ENCODE measurements around the gene DOCK9. TPM values are rescaled to one million over a fixed set of nuclear protein-coding genes. Genes with fewer than 3 reads are reported as not detected.
A peak's percentile ranks its signal among the peaks of the same experiment; 100 is the strongest.

The DOCK9 gene
- total and polyA plus RNA-seq, 2 donors from 2014 or later: 14.0 to 125 TPM

DNA sequence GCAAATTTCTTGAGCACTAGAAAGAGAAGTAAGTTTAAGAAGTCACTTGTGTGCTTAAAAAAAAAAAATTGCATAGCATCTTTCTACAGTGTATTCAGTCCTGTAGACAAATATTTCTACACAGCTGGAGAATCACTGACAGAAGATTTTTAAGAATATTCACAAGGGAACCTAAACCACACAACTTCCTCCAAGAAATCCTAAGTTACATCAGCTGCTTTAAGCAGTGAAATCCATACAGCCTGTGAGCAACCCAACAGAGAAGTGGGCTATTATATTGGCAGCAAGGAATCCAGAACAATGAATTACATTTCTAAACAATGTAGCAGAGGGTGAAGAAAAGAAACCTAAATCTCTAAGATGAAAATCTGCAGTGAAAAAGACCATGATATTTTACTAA is 1.5 kb downstream of the DOCK9 start:
- Histone ChIP-seq H3K27ac (ENCODE audit: low read depth in 2 of 2, low read length in 2 of 2) (peak overlapping the region in 1 of 2 donors; percentile 35), H3K4me3 (ENCODE audit: low read length in 3 of 3) (peak overlapping the region in 1 of 3 donors; percentile 31), H3K9ac (ENCODE audit: low read length in 3 of 3) (peak overlapping the region in 1 of 3 donors; percentile 13), H3K27me3 (ENCODE audit: control insufficient read depth, insufficient read depth, low read length) (no peaks in the 10 kb centered on the region), H3K4me1 (ENCODE audit: control insufficient read depth in 2 of 3, insufficient read depth in 2 of 3, low read depth in 1 of 3, low read length in 3 of 3) (peaks cover 0 to 12% (median 0%) of the 10 kb centered on the region in 3 donors), H3K36me3 (ENCODE audit: control insufficient read depth in 2 of 3, insufficient read depth in 3 of 3, low read length in 3 of 3) (no peaks in the 10 kb centered on the region), H3K9me3 (ENCODE audit: control insufficient read depth in 2 of 3, insufficient read depth in 1 of 3, low read length in 3 of 3) (no peaks in the 10 kb centered on the region)
- intact Hi-C loops (cut with DNase I): no loop called here
- DNase-seq (no peak), FAIRE-seq (no peak)
- TF ChIP-seq, protein P1, sequence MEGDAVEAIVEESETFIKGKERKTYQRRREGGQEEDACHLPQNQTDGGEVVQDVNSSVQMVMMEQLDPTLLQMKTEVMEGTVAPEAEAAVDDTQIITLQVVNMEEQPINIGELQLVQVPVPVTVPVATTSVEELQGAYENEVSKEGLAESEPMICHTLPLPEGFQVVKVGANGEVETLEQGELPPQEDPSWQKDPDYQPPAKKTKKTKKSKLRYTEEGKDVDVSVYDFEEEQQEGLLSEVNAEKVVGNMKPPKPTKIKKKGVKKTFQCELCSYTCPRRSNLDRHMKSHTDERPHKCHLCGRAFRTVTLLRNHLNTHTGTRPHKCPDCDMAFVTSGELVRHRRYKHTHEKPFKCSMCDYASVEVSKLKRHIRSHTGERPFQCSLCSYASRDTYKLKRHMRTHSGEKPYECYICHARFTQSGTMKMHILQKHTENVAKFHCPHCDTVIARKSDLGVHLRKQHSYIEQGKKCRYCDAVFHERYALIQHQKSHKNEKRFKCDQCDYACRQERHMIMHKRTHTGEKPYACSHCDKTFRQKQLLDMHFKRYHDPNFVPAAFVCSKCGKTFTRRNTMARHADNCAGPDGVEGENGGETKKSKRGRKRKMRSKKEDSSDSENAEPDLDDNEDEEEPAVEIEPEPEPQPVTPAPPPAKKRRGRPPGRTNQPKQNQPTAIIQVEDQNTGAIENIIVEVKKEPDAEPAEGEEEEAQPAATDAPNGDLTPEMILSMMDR (IDR thresholded peaks at IDR 0.05; ENCODE audit: borderline replicate concordance, extremely low read depth, insufficient read depth): no peak

DNA sequence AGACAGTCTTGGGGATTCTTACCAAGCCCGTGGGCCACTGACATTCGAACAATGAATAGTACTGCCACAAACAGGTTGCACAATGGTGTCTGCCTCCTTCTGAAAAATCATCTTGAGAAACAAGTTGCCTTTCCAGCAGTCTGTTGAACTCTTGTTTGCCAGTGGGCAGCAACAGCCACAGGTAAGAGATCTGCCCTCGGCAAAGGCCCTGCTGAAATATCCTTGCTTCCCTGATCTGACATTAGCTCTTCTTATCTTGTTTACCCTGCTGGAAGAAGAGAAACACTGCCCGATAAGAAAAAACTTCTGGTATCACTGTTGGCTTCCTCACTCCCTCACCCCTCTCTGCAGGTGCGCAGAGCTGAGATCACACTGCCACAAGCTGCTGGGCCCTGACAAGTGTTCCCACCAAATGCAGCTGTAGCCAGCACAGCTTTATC is 2.0 kb downstream of the DOCK9 start:
- Histone ChIP-seq H3K9ac (ENCODE audit: low read length in 3 of 3) (no peak overlapping the region), H3K27ac (ENCODE audit: low read depth in 2 of 2, low read length in 2 of 2) (no peak overlapping the region), H3K4me1 (ENCODE audit: control insufficient read depth in 2 of 3, insufficient read depth in 2 of 3, low read depth in 1 of 3, low read length in 3 of 3) (peaks cover 0 to 12% (median 0%) of the 10 kb centered on the region in 3 donors), H3K36me3 (ENCODE audit: control insufficient read depth in 2 of 3, insufficient read depth in 3 of 3, low read length in 3 of 3) (no peaks in the 10 kb centered on the region), H3K9me3 (ENCODE audit: control insufficient read depth in 2 of 3, insufficient read depth in 1 of 3, low read length in 3 of 3) (no peaks in the 10 kb centered on the region), H3K27me3 (ENCODE audit: control insufficient read depth, insufficient read depth, low read length) (no peaks in the 10 kb centered on the region), H3K4me3 (ENCODE audit: low read length in 3 of 3) (peak overlapping the region in 1 of 3 donors; percentile 31)
- no peak for DNase-seq
- TF ChIP-seq, protein P1 (IDR thresholded peaks at IDR 0.05; ENCODE audit: borderline replicate concordance, extremely low read depth, insufficient read depth): no peak
- intact Hi-C loops (cut with DNase I): no loop called here
- no peak for FAIRE-seq

- intact Hi-C loops (cut with DNase I): no loop called here
- Histone ChIP-seq H3K4me1 (ENCODE audit: control insufficient read depth in 2 of 3, insufficient read depth in 2 of 3, low read depth in 1 of 3, low read length in 3 of 3) (peaks cover 0 to 14% (median 0%) of the 10 kb centered on the region in 3 donors), H3K4me3 (ENCODE audit: low read length in 3 of 3) (no peak overlapping the region)
Measured at GRCh38 chr13:98974053-98974452, 3.8 kb downstream of the DOCK9 start.

More at GRCh38 chr13:98974053-98974452, 3.8 kb downstream of the DOCK9 start:
- Histone ChIP-seq H3K9me3 (ENCODE audit: control insufficient read depth in 2 of 3, insufficient read depth in 1 of 3, low read length in 3 of 3) (no peaks in the 10 kb centered on the region), H3K9ac (ENCODE audit: low read length in 3 of 3) (no peak overlapping the region), H3K36me3 (ENCODE audit: control insufficient read depth in 2 of 3, insufficient read depth in 3 of 3, low read length in 3 of 3) (no peaks in the 10 kb centered on the region), H3K27me3 (ENCODE audit: control insufficient read depth, insufficient read depth, low read length) (no peaks in the 10 kb centered on the region), H3K27ac (ENCODE audit: low read depth in 2 of 2, low read length in 2 of 2) (peak overlapping the region in 1 of 2 donors; percentile 13)
- FAIRE-seq (no peak), DNase-seq (peak in 1 of 5 donors; percentile 53)
- TF ChIP-seq, protein P1 (IDR thresholded peaks at IDR 0.05; ENCODE audit: borderline replicate concordance, extremely low read depth, insufficient read depth): no peak

All from kidney (tissue), 14 donors.